Heart left ventricle (tissue), 16 donors: ENCODE measurements around the gene C16orf92. TPM values are rescaled to one million over a fixed set of nuclear protein-coding genes. Genes with fewer than 3 reads are reported as not detected.

Source experiments
- ATAC-seq, 4 donors: fragments of 200-7000 bp; cut with Tn5 transposase; one replicate each; pipeline ENCODE4 v1.9.1; 2020 to 2022; ENCODE audit warnings: moderate library complexity in 4 of 4, mild to moderate bottlenecking in 3 of 4, moderate number of reproducible peaks in 1 of 4
- DNase-seq, 5 donors: peaks; one replicate each; pipeline ENCODE4 v3.0.0-alpha.2; 2020
- H3K27ac ChIP-seq, 12 donors: fragments of 200-600 bp; sonication (generic) in 4 of 12; one replicate each; pipeline versions ENCODE4 v1.5.0 to v1.8.0; 2016 to 2022; ENCODE audit warnings: mild to moderate bottlenecking in 2 of 12
- H3K27me3 ChIP-seq, 9 donors: fragments of 200-600 bp; sonication (generic) in 2 of 9; one replicate each; pipeline versions ENCODE4 v1.5.1 to v1.8.0; 2016 to 2022; ENCODE audit warnings: mild to moderate bottlenecking in 3 of 9
- H3K36me3 ChIP-seq, 9 donors: fragments of 200-600 bp; sonication (generic) in 2 of 9; one replicate each; pipeline versions ENCODE4 v1.5.0 to v1.8.0; 2018 to 2022; ENCODE audit warnings: mild to moderate bottlenecking in 2 of 9
- H3K4me1 ChIP-seq, 12 donors: fragments of 200-600 bp; sonication (generic) in 4 of 12; one replicate each; pipeline versions ENCODE4 v1.5.0 to v1.8.0; 2016 to 2022; ENCODE audit warnings: mild to moderate bottlenecking in 3 of 12
- H3K4me3 ChIP-seq, 12 donors: fragments of 200-600 bp; sonication (generic) in 4 of 12; one replicate each; pipeline versions ENCODE4 v1.5.0 to v1.8.0; 2017 to 2022; ENCODE audit warnings: mild to moderate bottlenecking in 9 of 12, moderate library complexity in 4 of 12
- H3K9me3 ChIP-seq, 12 donors: fragments of 200-600 bp; sonication (generic) in 4 of 12; one replicate each; pipeline versions ENCODE4 v1.5.0 to v1.8.0; 2016 to 2022; ENCODE audit warnings: mild to moderate bottlenecking in 1 of 12
- CTCF ChIP-seq, 12 donors: fragments of 200-600 bp; sonication (generic) in 4 of 12; IDR thresholded peaks; one replicate each; pipeline versions ENCODE4 v1.5.0 to v1.8.0; 2018 to 2022; ENCODE audit warnings: antibody characterized with exemption in 12 of 12, mild to moderate bottlenecking in 5 of 12
- POLR2A ChIP-seq, 2 donors: fragments of 450-650 bp; IDR thresholded peaks; one replicate each; pipeline ENCODE4 v1.6.1; 2017; ENCODE audit warnings: antibody characterized with exemption in 2 of 2, mild to moderate bottlenecking in 2 of 2, moderate library complexity in 2 of 2
- WGBS, 4 donors: extraction: QIAGEN DNeasy Blood & Tissue Kit in 2 of 4; methylation state at CpG; one replicate each; pipeline versions ENCODE4 v1.1.5 to v1.1.7; 2013 to 2018; 5-methylcytosine and 5-hydroxymethylcytosine counted together
- intact Hi-C, 10 donors: fragments of 100-400 bp; cut with DNase I; formaldehyde crosslinking; loops; one replicate each; pipeline versions ENCODE4 v1.11.1 to v1.14.2; 2022
- polyA plus RNA-seq, 2 donors: library from polyadenylated mRNA; stranded (reverse); fragments of 200-250 nt; gene quantifications; one replicate each; pipeline ENCODE4 v1.2.3, GENCODE V29; 2013
- total RNA-seq, 9 donors: library from RNA; depleted of rRNA in 2 of 9; stranded (reverse); fragments of >200 nt in 2 of 9; fragmentation: NEBNext Ultra II Directional in 3 of 9; extraction: Animal tissue kit (Norgen Biotek cat#: 25700) in 3 of 9; gene quantifications; one replicate each; pipeline versions ENCODE4 v1.1.0 to v1.2.4, GENCODE V29; 2016 to 2023
- donor health status: ischemic (EF 13 %, LVEDD 7.1; RV severe dilation, severe dysfunction).
- donor health status: healthy with polysubstance abuse.
- donor health status: DM: no; HTN: yes; CAD: no.
- donor health status: DM: no; HTN: no; CAD: no.
- donor health status: ischemic (EF 25% LVEDD 6.9; RV normal size, moderate dysfunction).
- donor health status: ischemic (EF 25% LVEDD 5.7; RV mildly dilated, moderate dysfunction).
- donor health status: healthy.
- donor health status: DM: yes; HTN: yes; CAD: no.
- donor health status: ischemic (EF 35%, LVEDD 5.7; RV mildly dilated, moderate dysfunction).
- donor health status: nonischemic (EF 11% LVEDD 7.7; RV severe dilation, severe dysfunction).
- donor health status: DM: yes; HTN: yes; CAD: no.
- donor health status: PGD.
- donor health status: ischemic (EF 29% LVEDD 5.4; RV normal size, mild dysfunction).
- donor health status: nonischemic (EF 23%, LVEDD 6.1; RV moderate dilation, normal function).

C16orf92 gene
- total and polyA plus RNA-seq, 11 donors = not detected

DNA sequence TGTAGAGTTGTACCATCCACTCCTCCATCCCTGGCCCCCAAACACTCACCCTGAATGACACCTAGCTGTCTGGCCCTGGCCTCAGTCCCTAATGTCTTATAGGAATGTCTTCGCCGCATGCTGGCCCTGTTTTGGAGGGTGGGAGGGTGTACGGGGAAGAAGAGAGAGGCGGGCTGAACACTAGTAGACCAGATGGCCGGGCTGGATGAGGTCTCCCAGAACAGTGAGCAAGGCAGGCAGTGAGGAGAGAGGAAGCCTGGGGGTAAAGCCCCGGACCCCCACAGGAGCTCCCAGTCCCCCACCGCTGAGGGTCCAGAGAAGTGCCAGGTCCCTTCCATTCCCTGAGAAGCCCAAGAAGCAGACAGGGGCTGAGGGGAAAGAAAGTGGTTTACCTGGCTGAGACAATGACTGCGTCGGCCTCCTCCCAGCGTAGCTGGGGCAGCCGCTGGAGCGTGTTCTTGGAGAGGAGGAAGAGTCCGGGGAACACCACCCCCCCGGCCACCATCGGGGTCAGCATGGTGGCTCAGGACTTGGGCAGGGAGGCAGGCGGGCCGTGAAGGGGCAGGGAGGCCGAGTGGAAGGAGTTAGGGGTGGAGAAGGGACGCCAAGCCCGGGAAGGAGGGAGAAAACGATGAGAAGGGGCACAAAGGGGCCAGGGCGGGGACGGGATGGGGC, 7.2 kb downstream of the C16orf92 start:
- ATAC-seq = no peak
- Histone ChIP-seq H3K36me3 (no peaks in the 10 kb centered on the region), H3K4me3 (no peak overlapping the region), H3K27me3 (peaks cover 25 to 90% (median 62%) of the 10 kb centered on the region in 9 donors), H3K9me3 (no peaks in the 10 kb centered on the region), H3K27ac (no peak overlapping the region), H3K4me1 (peaks cover 0 to 11% (median 0%) of the 10 kb centered on the region in 12 donors)
- intact Hi-C loops = loop anchor here in 1 of 10 donors (10.0 kb wide), 1 partner anchor 65 kb away; the partner anchor contains the start of genes TBX6 and YPEL3
- TF ChIP-seq CTCF (IDR thresholded peaks at IDR 0.05) = no peak
- no peak for TF ChIP-seq POLR2A (IDR thresholded peaks at IDR 0.05)
- 21 to 25% (median 22%) methylated on average over 22 to 23 of the region's 23 CpGs for WGBS, 4 donors
- DNase-seq = no peak

GRCh38 chr16:30030841-30031413, 7.9 kb downstream of the C16orf92 start, which contains the start of gene TLCD3B:
Gene TLCD3B (minus strand): TSS chr16:30031271. CDS start chr16:30030527, 744 bp downstream.
- intact Hi-C loops = loop anchor here in 1 of 10 donors (10.0 kb wide), 1 partner anchor 64 kb away; the partner anchor contains the start of genes TBX6 and YPEL3
- H3K9me3 ChIP-seq = no peaks in the 10 kb centered on the region
- H3K4me1 ChIP-seq = peaks cover 0 to 11% (median 0%) of the 10 kb centered on the region in 12 donors
- H3K36me3 ChIP-seq = no peaks in the 10 kb centered on the region
- DNase-seq (peak in 1 of 5 donors; percentile 18), ATAC-seq (no peak)
- peaks cover 25 to 92% (median 67%) of the 10 kb centered on the region in 9 donors for H3K27me3 ChIP-seq
- H3K4me3 ChIP-seq = peak within 1 kb of the TSS in 2 of 12 donors; percentile 8 to 18
- WGBS, 4 donors = 1 to 5% (median 3%) methylated on average over 21 to 27 of the region's 27 CpGs
- H3K27ac ChIP-seq = no peak within 1 kb of the TSS
- TF ChIP-seq POLR2A (IDR thresholded peaks at IDR 0.05) = no peak
- no peak for TF ChIP-seq CTCF (IDR thresholded peaks at IDR 0.05)

DNA sequence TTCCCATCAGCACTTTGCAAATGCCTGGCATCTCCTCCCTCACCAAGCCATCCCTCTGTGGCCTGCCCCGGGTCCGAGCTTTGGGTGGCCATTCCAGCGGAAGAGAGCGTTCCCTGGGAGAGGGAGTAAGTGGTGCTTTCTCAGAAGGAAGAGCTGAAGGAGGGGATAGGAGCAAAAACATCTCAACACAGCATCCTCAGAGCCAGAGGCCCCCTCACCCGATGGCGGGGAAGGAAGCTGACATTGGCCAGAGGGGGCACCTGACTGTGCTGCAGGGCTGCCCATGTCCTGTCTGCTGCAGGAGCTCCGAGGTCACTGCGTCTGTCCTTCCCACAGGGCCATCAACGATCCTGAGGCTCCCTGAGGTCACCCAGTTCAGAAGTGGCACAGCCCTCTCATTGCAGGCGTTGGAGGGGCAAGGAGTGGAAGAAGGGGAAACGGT, 8.5 kb downstream of the C16orf92 start:
- no peak overlapping the region for H3K4me3 ChIP-seq
- TF ChIP-seq POLR2A (IDR thresholded peaks at IDR 0.05) (no peak), CTCF (IDR thresholded peaks at IDR 0.05) (no peak)
- intact Hi-C loops = loop anchor here in 1 of 10 donors (10.0 kb wide), 1 partner anchor 63 kb away; the partner anchor contains the start of genes TBX6 and YPEL3
- no peaks in the 10 kb centered on the region for H3K36me3 ChIP-seq
- H3K27me3 ChIP-seq = peaks cover 25 to 92% (median 67%) of the 10 kb centered on the region in 9 donors
- H3K27ac ChIP-seq = no peak overlapping the region
- peaks cover 0 to 11% (median 0%) of the 10 kb centered on the region in 12 donors for H3K4me1 ChIP-seq
- no peak for DNase-seq
- H3K9me3 ChIP-seq = no peaks in the 10 kb centered on the region
- no peak for ATAC-seq
- WGBS, 4 donors = 22 to 27% (median 22%) methylated on average over 11 of the region's 11 CpGs
